Measurements from ENCODE around the gene VENTX.

Gene VENTX

GRCh38 chr10:133238466-133238804 lies 780 bp downstream of the VENTX start:
- no peak for DNase-seq

- DNase-seq: no peak
These were observed 2.3 kb downstream of the VENTX start for GRCh38 chr10:133239990-133240389.

GRCh38 chr10:133241501-133242205 lies 4.0 kb downstream of the VENTX start:
- DNase-seq: no peak

- DNase-seq: no peak
These were observed 5.1 kb downstream of the VENTX start for GRCh38 chr10:133242611-133243356.

- DNase-seq: no peak
These were observed 5.9 kb downstream of the VENTX start for GRCh38 chr10:133243593-133243992.

GRCh38 chr10:133245439-133246235 lies 8.0 kb downstream of the VENTX start:
- no peak for DNase-seq

- DNase-seq: no peak
These were observed 8.6 kb downstream of the VENTX start for GRCh38 chr10:133246236-133246626.

- no peak for DNase-seq
These were observed 10.2 kb downstream of the VENTX start for GRCh38 chr10:133247681-133248333.

- no peak for DNase-seq
These were observed 10.7 kb downstream of the VENTX start for GRCh38 chr10:133248334-133248715.

GRCh38 chr10:133249094-133249780 lies 11.6 kb downstream of the VENTX start:
- DNase-seq: no peak

- no peak for DNase-seq
These were observed 12.5 kb downstream of the VENTX start for GRCh38 chr10:133249975-133250754.

- DNase-seq: no peak
These were observed 13.9 kb downstream of the VENTX start for GRCh38 chr10:133251388-133252222.

- no peak for DNase-seq
These were observed 14.5 kb downstream of the VENTX start for GRCh38 chr10:133252223-133252552.

- DNase-seq: no peak
These were observed 15.8 kb downstream of the VENTX start for GRCh38 chr10:133253361-133253955.

GRCh38 chr10:133254421-133255120 lies 16.9 kb downstream of the VENTX start:
- DNase-seq: no peak

GRCh38 chr10:133255323-133255722 lies 17.7 kb downstream of the VENTX start:
- DNase-seq: no peak

- DNase-seq: no peak
These were observed 19.9 kb downstream of the VENTX start for GRCh38 chr10:133257489-133258065.

GRCh38 chr10:133258066-133258817 lies 20.6 kb downstream of the VENTX start:
- DNase-seq: peak in 1 of 5 donors; percentile 58
